GM21825 (cell line): ENCODE results near the gene ALCAM.

ENCODE experiments used
- ATAC-seq: cut with Tn5 transposase; IDR thresholded peaks from one replicate; pipeline ENCODE4 v1.9.1; 2021; ENCODE audit warnings: mild to moderate bottlenecking, moderate library complexity; ENCODE audit not compliant: unreplicated experiment

The ALCAM gene

DNA sequence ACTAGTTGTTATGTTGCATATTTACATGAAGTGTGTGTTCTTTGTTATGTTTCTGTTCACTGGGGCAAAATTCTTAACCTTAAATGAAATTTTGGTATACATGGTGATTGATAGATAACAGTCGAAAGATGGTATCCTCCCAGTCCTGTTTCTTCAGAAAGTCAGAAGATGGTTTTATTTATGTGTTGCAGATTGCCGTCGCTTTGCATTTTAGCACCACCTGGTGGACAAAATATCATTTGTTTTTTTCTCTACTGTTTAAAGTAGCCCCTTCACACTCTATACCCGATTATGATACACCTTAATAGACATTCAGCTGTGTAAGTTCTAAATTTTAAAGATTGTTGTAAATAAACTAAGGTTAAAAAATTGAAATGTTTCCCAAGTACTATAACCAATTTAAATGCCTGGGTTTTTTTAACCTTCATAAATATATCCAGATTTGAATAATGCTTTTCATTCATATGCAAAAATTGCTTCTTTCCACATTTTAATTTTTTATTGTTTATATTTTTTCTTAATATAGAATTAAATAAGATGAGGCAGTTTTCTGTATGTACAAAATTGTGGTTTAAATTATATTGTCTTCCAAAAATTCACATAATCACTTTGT lies 152.2 kb downstream of the ALCAM start:
- ATAC-seq = peak; percentile 79

GRCh38 chr3:105521770-105522169 lies 155.1 kb downstream of the ALCAM start:
- ATAC-seq = no peak

DNA sequence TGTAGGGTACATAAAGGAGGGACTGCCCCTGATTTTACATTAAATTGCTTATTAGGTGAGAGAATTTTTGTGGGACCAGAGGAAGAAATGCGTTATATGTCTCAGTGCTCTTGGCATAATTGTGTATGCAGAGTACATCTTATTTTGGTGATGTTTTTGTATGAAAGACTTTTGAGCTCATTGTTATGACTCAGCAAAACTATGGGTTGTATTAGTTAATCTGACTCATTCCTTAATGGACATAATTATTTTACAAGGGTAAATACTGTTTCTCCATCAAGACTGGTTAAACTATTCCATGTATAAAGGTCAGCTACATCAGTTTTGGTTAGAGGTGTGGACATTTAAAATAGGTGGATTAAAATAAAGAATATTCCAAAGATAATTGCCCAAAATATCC lies 156.8 kb downstream of the ALCAM start:
- ATAC-seq = no peak

DNA sequence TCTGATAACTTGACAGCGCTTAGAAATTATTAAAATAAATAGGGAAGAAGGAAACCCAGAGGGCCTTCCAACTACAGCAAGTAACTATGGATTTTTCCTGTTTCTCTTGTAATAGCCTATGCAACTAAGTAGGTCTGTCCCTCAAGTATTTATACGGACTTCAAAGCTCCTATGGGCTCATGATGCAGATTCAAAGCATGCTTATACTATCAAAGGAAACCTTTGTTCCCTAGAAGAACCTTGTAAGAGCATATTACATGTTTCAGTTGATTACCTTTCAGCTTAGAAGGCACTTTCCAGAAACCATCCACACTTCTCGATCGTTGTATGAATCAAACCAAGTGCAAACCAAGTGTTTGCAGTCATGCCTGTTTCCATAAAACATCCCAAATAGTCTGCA lies 158.8 kb downstream of the ALCAM start:
- no peak for ATAC-seq

- no peak for ATAC-seq
Observed at GRCh38 chr3:105526360-105527111, 159.8 kb downstream of the ALCAM start.

GRCh38 chr3:105527535-105527934 lies 160.8 kb downstream of the ALCAM start:
- no peak for ATAC-seq

DNA sequence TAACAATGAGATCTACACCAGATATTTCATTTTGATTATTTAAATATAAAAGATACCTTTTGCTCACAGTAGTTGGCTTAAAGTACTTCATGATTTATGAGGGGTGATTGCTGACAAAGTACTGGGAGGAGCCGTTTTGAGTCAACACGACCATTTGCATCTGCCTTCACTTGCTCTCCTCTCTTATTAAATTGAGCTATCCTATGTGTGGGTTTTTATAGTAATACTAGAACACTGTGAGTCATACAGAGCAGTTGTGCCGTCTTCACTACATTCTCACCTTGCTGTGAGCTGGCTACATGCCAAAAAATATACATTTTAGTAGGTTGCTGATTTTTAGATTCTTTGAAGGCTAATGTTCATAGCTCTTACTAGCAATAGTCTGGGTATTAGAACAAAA lies 161.2 kb downstream of the ALCAM start:
- ATAC-seq = no peak

DNA sequence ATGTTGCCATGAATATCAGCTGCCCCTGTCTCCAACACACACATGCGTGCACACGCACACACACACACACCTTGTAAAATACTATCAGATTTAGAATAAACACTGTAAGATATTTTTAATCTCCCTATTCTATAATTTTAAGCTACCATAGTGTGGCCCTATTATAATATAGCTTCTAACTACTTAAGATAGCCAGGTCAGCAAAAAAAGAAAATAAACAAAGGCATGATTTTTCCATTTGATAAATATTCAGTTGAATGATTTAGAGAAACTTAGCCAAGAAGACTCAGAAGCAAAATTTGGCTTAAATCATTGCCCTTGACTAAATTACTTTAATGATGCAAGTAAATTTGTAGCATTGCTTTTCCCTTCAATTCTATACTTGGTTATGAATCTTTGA lies 162.2 kb downstream of the ALCAM start:
- no peak for ATAC-seq

GRCh38 chr3:105529456-105529855 lies 162.7 kb downstream of the ALCAM start:
- no peak for ATAC-seq

DNA sequence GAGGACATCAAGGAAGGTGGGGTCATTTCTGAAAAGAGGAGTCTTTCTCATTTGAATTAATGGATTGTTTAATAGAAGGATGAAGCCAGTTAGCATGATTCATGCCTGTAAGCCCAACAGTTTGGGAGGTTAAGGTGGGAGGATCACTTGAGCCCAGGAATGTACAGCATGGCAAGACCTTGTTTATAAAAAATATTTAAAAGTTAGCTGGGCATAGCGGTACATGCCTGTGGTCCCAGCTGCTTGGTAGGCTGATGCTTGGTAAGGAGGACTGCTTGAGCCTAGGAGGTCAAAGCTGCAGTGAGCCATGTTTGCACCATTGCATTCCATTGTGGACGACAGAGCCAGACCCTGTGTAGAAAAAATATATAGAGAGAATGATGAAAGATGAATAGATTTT lies 165.5 kb downstream of the ALCAM start:
- no peak for ATAC-seq

GRCh38 chr3:105533960-105534359 lies 167.3 kb downstream of the ALCAM start:
- no peak for ATAC-seq

DNA sequence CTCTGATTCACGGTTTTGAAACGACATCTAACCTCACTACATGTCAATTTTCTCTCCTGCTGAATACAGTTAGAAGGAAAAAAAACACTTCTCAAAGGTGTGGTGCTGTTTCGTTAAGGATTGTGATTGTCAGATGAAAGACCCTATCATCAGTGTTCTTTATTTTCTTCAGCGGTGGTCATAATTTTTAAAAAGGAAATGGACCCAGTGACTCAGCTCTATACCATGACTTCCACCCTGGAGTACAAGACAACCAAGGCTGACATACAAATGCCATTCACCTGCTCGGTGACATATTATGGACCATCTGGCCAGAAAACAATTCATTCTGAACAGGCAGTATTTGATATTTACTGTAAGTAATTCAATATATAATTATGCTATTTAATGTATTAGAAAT lies 167.8 kb downstream of the ALCAM start:
- ATAC-seq = no peak

GRCh38 chr3:105537371-105538080 lies 170.8 kb downstream of the ALCAM start:
- no peak for ATAC-seq

GRCh38 chr3:105538483-105538882 lies 171.8 kb downstream of the ALCAM start:
- ATAC-seq = no peak

GRCh38 chr3:105539897-105540296 lies 173.2 kb downstream of the ALCAM start:
- ATAC-seq = no peak

DNA sequence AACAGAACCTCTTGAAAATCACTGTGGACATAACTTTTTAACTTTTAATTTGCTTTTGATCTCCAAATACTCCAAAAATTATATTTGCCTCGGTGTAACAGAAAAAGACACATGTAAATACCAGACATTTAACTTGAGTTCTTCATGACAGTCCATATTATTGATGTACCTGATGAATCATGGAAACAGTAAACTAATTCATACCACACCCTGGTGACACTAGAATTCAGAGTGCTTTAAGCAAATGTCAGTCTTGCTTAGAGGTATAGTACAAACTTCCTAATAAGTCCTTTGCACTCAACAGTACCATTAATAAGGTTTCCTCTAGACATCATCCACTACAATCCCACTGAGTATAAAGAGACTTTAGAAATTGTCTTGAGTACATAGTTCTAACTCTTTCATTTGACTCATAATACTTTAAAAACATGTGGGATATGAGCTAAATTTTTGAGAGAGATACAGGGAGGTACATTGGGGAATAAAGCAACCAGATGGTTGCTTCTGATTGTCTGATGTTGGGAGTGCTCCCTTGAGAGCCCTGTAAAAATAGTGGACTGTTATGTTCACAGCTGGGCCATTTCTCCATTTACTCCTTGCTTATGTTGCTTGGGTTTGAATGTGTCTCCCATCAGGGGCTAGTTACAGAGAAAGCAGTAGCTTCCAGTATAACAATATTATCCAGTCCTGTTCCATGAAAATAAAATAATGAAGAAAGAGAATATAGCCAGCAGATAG lies 175.7 kb downstream of the ALCAM start:
- ATAC-seq = no peak

DNA sequence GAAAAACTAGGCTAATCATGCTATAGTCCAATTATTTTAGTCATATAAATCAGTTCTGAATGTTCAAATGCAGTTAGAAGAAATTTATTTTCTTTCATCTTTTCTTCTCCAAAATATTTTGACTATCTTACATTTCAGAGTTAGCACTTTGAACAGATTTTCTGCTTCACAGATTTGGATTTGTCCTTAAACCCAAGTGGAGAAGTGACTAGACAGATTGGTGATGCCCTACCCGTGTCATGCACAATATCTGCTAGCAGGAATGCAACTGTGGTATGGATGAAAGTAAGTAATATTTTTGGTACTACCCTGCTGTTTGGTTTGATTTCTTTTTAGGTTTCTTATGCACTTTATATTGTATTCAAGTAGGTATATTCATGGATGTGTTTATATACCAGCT lies 178.3 kb downstream of the ALCAM start:
- ATAC-seq = no peak

GRCh38 chr3:105553851-105554250 lies 187.1 kb downstream of the ALCAM start:
- ATAC-seq = no peak

GRCh38 chr3:105555206-105555605 lies 188.5 kb downstream of the ALCAM start:
- no peak for ATAC-seq

DNA sequence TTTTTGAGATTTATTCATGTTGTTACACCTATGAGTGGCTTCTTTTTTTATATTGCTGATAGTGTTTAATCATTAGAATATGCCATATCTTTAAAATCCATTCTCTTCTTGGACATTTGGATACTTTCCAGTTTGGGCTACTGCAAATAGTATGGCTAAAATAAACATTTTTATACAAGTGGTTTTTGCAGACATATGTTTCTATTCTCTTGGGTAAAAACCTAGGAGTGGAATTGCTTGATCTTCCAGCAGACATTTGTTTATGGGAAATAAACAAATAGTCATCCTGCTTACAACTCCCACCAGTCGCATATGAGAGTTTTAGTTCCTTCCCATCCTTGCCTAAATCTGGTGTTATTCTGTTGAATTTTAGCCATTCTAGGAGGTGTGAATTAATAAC lies 193.1 kb downstream of the ALCAM start:
- no peak for ATAC-seq

- no peak for ATAC-seq
Observed at GRCh38 chr3:105561876-105562275, 195.2 kb downstream of the ALCAM start.
